Measurements from ENCODE around the gene INO80D.
"Not testable (repeated sequence)": the region's sequence is repeated elsewhere in the genome, so short reads cannot be mapped to it uniquely, and the experiment has no call there.

The INO80D gene, protein sequence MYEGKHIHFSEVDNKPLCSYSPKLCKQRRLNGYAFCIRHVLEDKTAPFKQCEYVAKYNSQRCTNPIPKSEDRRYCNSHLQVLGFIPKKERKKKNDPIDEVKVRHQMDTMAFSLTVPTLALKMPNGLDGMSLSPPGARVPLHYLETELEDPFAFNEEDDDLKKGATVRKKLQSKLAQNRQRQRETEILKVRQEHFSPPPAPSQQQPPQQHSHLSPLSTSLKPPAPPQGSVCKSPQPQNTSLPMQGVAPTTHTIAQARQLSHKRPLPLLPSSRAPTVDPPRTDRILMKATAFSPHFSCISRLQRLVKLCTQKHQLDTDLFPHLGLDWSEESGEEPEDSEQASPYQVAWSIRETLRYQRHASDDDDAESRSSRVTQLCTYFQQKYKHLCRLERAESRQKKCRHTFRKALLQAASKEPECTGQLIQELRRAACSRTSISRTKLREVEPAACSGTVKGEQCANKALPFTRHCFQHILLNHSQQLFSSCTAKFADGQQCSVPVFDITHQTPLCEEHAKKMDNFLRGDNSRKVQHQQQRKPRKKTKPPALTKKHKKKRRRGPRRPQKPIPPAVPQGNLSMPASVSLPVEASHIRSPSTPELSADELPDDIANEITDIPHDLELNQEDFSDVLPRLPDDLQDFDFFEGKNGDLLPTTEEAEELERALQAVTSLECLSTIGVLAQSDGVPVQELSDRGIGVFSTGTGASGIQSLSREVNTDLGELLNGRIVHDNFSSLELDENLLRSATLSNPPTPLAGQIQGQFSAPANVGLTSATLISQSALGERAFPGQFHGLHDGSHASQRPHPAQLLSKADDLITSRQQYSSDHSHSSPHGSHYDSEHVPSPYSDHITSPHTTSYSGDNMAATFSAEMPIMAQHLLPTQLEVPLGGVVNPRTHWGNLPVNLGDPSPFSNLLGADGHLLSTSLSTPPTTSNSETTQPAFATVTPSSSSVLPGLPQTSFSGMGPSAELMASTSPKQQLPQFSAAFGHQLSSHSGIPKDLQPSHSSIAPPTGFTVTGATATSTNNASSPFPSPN

DNA sequence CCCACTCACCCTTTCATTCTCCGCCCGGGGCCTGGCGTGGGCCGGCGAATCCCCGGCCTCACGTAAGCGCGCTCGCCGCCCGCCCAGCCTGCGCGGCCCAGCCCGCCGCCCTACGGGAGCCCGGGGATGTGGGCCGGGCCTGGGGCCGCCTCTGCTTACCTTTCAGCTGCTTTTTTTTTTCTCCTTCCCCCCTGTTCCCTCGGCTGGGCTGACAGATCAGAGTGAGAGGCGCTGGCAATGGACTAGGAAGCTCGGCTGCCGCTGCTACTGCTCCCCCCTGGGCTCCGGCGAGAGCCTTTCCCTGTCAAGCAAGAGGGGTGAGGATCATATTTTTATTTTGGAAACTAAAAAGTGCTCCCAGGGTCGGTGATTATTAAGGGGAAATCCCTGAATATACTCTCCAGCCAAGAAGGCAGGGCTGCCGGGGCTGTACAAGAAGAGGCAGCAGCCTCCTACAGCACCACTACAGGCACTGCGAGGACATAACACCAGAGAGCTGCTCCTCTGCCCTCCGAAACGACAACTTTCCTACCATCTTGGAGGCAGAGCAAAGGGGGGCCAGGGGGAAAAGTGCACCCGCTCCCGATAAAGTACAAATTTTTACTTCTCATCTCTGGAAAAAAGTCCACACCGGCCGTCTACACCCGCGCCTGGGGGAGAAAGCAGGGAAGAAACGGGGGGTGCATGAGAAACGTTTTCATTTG lies at the start of gene INO80D:
Gene INO80D, minus strand, starts transcription at position 433 of the 704 bp plus-strand sequence. CDS start 23,158 bp downstream, outside the sequence.
- Histone ChIP-seq H3K36me3 (ENCODE audit: insufficient read depth, low read length) (no peaks in the 10 kb centered on the region), H3K27me3 (ENCODE audit: insufficient read depth, low read length) (no peaks in the 10 kb centered on the region), H3K4me3 (ENCODE audit: low read depth, low read length) (peak within 1 kb of the TSS; percentile 94), H3K4me1 (ENCODE audit: control insufficient read depth, insufficient read depth, low read length, unreplicated experiment) (peaks cover 10% of the 10 kb centered on the region), H3K27ac (ENCODE audit: low read depth, low read length) (peak within 1 kb of the TSS; percentile 91), H2AFZ (ENCODE audit: low read length, unreplicated experiment) (peak within 1 kb of the TSS; percentile 94), H3K79me2 (ENCODE audit: control insufficient read depth, insufficient read depth, low read length, unreplicated experiment) (peaks cover 56% of the 10 kb centered on the region)

DNA sequence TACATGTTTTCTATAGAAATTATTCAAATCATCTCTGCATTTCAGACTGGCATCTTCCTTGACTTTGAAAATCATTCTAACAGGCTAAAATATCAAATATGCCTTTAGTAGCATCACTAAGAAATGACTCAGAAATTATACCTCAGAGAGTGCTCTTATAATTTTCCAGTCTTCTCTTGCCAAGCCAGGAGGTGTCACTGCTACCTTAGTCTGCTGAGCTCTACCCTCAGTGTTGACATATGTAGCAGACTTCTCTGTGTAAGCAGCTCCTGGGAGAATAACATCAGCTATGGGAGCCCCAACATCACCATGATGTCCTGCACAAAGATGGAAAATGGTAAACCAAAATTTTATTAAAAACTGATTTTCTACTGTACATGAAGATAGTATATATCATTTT lies 41.7 kb upstream of the INO80D start:
- H3K79me2 ChIP-seq (ENCODE audit: control insufficient read depth, insufficient read depth, low read length, unreplicated experiment) = no peaks in the 10 kb centered on the region
- H3K4me3 ChIP-seq (ENCODE audit: low read depth, low read length) = no peak overlapping the region
- no peaks in the 10 kb centered on the region for H3K4me1 ChIP-seq (ENCODE audit: control insufficient read depth, insufficient read depth, low read length, unreplicated experiment)
- no peak overlapping the region for H2AFZ ChIP-seq (ENCODE audit: low read length, unreplicated experiment)
- no peak overlapping the region for H3K27ac ChIP-seq (ENCODE audit: low read depth, low read length)
- H3K36me3 ChIP-seq (ENCODE audit: insufficient read depth, low read length) = peaks cover 35% of the 10 kb centered on the region
- H3K27me3 ChIP-seq (ENCODE audit: insufficient read depth, low read length) = no peaks in the 10 kb centered on the region

DNA sequence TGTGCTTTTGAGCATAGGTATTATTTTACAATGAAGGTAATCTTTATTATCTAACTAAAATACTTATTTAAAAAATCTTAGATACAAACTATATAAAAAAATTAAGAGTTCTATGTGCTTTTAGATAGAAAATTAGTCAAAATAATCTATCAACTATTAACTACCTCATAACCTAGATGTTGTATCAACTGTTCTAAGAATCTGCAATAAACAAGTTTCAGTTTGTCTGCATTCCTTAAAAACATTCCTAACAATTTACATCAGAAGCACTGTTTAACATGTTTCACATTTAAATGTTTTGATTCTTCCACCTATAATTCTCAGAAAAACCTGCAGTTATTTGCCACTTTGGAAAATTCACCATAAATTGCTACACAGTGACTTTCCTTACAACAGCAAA lies 39.9 kb upstream of the INO80D start:
- no peak overlapping the region for H3K4me3 ChIP-seq (ENCODE audit: low read depth, low read length)
- peaks cover 31% of the 10 kb centered on the region for H3K36me3 ChIP-seq (ENCODE audit: insufficient read depth, low read length)
- H3K4me1 ChIP-seq (ENCODE audit: control insufficient read depth, insufficient read depth, low read length, unreplicated experiment) = no peaks in the 10 kb centered on the region
- H3K79me2 ChIP-seq (ENCODE audit: control insufficient read depth, insufficient read depth, low read length, unreplicated experiment) = no peaks in the 10 kb centered on the region
- H3K27me3 ChIP-seq (ENCODE audit: insufficient read depth, low read length) = no peaks in the 10 kb centered on the region
- H2AFZ ChIP-seq (ENCODE audit: low read length, unreplicated experiment) = no peak overlapping the region
- no peak overlapping the region for H3K27ac ChIP-seq (ENCODE audit: low read depth, low read length)

DNA sequence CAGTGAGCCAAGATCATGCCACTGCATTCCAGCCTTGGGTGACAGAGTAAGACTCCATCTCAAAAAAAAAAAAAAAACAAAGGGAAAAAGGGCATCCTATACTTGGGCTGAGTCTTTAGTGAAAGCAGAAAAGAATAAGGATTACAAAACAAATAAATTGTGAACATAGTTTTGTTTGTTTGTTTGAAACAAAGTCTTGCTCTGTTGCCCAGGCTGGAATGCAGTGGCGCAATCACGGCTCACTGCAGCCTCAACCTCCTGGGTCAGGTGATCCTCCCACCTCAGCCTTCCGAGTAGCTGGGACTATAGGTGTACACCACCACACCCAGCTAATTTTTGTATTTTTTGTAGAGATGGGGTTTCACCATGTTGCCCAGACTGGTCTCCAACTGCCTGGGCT lies 36.6 kb upstream of the INO80D start:
- not testable (repeated sequence) for H3K4me3 ChIP-seq (ENCODE audit: low read depth, low read length); H3K27ac ChIP-seq (ENCODE audit: low read depth, low read length); H2AFZ ChIP-seq (ENCODE audit: low read length, unreplicated experiment); H3K27me3 ChIP-seq (ENCODE audit: insufficient read depth, low read length); H3K4me1 ChIP-seq (ENCODE audit: control insufficient read depth, insufficient read depth, low read length, unreplicated experiment); H3K79me2 ChIP-seq (ENCODE audit: control insufficient read depth, insufficient read depth, low read length, unreplicated experiment)
- H3K36me3 ChIP-seq (ENCODE audit: insufficient read depth, low read length) = peaks cover 30% of the 10 kb centered on the region

DNA sequence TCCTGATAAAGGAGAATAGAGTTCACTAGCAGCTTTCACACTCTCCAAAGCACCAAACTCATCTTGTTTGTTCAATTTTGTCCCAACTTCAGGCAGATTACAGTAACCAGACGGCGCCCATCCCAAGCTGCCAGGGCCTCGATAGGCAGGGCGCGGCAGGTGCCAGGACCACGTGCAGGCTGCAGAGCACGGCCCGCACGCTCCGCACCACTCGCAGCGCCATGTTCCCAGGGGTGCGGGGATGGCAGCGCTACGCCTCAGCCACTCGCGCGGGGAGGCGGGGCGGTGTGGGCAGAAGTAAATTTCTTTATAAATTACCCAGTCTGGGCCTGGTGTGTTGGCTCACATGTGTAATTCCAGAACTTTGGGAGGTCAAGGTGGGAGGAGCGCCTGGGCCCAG lies 30.3 kb upstream of the INO80D start:
- Histone ChIP-seq H3K4me3 (ENCODE audit: low read depth, low read length) (no peak overlapping the region), H3K27ac (ENCODE audit: low read depth, low read length) (no peak overlapping the region), H2AFZ (ENCODE audit: low read length, unreplicated experiment) (no peak overlapping the region), H3K79me2 (ENCODE audit: control insufficient read depth, insufficient read depth, low read length, unreplicated experiment) (no peaks in the 10 kb centered on the region), H3K4me1 (ENCODE audit: control insufficient read depth, insufficient read depth, low read length, unreplicated experiment) (peaks cover 7% of the 10 kb centered on the region), H3K36me3 (ENCODE audit: insufficient read depth, low read length) (peaks cover 22% of the 10 kb centered on the region), H3K27me3 (ENCODE audit: insufficient read depth, low read length) (no peaks in the 10 kb centered on the region)

DNA sequence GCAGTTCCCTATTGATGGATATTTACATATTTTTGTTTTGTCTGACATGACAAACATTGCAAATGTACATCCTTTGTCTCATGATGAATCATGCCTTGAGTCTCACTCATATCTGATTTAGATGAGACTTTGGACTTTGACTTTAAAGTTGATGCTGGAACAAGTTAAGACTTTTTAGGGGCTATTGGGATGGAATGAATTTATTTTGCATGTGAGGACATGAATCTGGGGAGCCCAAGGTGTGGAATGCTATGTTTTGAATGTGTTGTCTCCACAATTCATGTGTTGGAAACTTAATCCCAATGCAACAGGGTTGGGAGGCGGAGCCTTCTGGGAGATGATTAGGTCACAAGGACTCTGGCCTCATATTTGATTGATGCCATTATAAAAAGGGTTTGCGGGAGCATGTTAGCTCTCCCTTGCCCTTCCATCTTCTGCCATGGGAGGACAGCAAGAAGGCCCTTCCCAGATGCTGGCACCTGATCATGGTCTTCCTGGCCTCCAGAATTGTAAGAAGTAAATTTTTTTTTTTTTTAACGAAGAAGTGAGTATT lies 29.1 kb upstream of the INO80D start:
- Histone ChIP-seq H3K4me3 (ENCODE audit: low read depth, low read length) (no peak overlapping the region), H2AFZ (ENCODE audit: low read length, unreplicated experiment) (no peak overlapping the region), H3K79me2 (ENCODE audit: control insufficient read depth, insufficient read depth, low read length, unreplicated experiment) (no peaks in the 10 kb centered on the region), H3K36me3 (ENCODE audit: insufficient read depth, low read length) (peaks cover 12% of the 10 kb centered on the region), H3K27ac (ENCODE audit: low read depth, low read length) (no peak overlapping the region), H3K27me3 (ENCODE audit: insufficient read depth, low read length) (no peaks in the 10 kb centered on the region), H3K4me1 (ENCODE audit: control insufficient read depth, insufficient read depth, low read length, unreplicated experiment) (peaks cover 7% of the 10 kb centered on the region)

DNA sequence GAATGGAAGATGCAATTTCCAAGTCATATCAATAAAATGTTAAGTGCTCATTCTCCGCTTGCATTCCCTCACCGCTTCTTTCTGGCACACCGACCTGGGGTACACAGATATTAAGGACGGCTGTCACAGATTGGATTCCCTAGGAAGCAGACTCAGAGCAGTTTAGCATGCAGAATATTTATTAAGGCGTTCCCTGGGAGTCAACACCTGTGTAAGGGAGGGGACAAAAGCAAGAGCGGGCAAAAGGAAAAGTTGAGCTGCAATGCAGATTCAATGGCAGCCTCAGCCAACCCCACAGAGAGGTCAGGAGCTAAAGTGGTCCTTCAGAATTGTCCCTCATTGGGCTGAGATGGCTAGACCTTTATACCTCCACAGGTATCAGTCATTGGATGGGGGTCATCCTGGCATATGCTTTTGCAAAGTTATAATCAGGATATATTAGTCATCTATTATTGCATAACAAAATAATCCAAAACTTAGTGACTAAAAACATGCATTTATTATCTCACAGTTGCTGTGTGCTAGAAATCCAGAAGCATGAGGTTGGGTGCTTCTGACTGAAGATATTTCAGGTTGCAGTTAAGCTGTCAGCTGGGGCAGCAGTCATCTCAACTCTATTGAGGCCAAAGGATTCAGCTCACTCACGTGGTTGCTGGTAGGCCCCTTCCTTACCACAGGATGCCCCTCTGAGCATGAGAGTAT lies 27.0 kb upstream of the INO80D start:
- Histone ChIP-seq H3K27ac (ENCODE audit: low read depth, low read length) (peak overlapping the region; percentile 57; the same call in 1 of the 2 replicates), H3K79me2 (ENCODE audit: control insufficient read depth, insufficient read depth, low read length, unreplicated experiment) (no peaks in the 10 kb centered on the region), H3K4me3 (ENCODE audit: low read depth, low read length) (no peak overlapping the region), H2AFZ (ENCODE audit: low read length, unreplicated experiment) (no peak overlapping the region), H3K27me3 (ENCODE audit: insufficient read depth, low read length) (no peaks in the 10 kb centered on the region), H3K4me1 (ENCODE audit: control insufficient read depth, insufficient read depth, low read length, unreplicated experiment) (peaks cover 7% of the 10 kb centered on the region), H3K36me3 (ENCODE audit: insufficient read depth, low read length) (peaks cover 7% of the 10 kb centered on the region)

DNA sequence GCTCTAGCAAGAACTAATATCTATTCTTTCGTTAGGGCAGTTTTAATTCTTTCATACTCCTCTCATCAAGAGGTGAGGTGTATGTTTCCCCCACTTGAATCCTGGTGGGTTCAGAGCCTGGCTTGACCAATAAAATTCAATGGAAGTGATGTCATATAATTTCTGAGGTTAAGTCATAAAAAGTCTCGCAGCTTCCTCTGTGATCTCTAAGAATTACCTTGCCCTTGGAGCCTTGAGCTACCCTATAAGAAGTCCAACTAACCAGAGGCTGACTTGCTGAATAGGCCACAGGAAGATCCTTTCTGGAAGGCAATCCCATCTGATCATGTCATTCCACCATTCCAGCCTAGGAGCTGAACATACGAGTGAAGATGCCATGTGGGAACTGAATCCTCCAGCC lies 26.1 kb upstream of the INO80D start:
- Histone ChIP-seq H3K4me1 (ENCODE audit: control insufficient read depth, insufficient read depth, low read length, unreplicated experiment) (peaks cover 7% of the 10 kb centered on the region), H3K36me3 (ENCODE audit: insufficient read depth, low read length) (peaks cover 4% of the 10 kb centered on the region), H3K4me3 (ENCODE audit: low read depth, low read length) (no peak overlapping the region), H3K79me2 (ENCODE audit: control insufficient read depth, insufficient read depth, low read length, unreplicated experiment) (no peaks in the 10 kb centered on the region), H3K27ac (ENCODE audit: low read depth, low read length) (no peak overlapping the region), H2AFZ (ENCODE audit: low read length, unreplicated experiment) (no peak overlapping the region), H3K27me3 (ENCODE audit: insufficient read depth, low read length) (no peaks in the 10 kb centered on the region)

DNA sequence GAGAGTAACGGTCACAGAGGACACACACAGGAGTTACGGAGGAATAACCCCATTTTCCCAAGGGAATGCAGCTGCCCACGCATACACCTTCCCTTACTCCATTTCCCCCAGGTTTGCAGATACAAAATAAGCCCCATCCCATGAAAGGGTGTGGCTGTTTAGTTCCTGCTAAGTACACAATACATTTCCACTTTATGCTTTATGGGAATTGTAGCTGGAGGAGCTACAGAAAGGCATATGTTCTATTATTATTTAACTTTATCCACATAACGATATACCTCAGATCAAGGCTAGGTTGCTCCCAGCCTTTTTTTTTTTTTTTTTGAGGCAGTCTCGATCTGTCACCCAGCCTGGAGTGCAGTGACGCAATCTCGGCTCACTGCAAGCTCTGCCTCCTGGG lies 22.7 kb upstream of the INO80D start:
- no peak overlapping the region for H3K27ac ChIP-seq (ENCODE audit: low read depth, low read length)
- no peaks in the 10 kb centered on the region for H3K27me3 ChIP-seq (ENCODE audit: insufficient read depth, low read length)
- H3K36me3 ChIP-seq (ENCODE audit: insufficient read depth, low read length) = no peaks in the 10 kb centered on the region
- no peaks in the 10 kb centered on the region for H3K79me2 ChIP-seq (ENCODE audit: control insufficient read depth, insufficient read depth, low read length, unreplicated experiment)
- peaks cover 7% of the 10 kb centered on the region for H3K4me1 ChIP-seq (ENCODE audit: control insufficient read depth, insufficient read depth, low read length, unreplicated experiment)
- H3K4me3 ChIP-seq (ENCODE audit: low read depth, low read length) = no peak overlapping the region
- H2AFZ ChIP-seq (ENCODE audit: low read length, unreplicated experiment) = no peak overlapping the region
